Caco-2 (cell line): Measurements from ENCODE around the gene BCL2L11. TPM values are rescaled to one million over a fixed set of nuclear protein-coding genes. Genes with fewer than 3 reads are reported as not detected.

Source experiments
- BruUV-seq: library from RNA; stranded (reverse); fragments of 400-500 nt; replicated peaks from 2 replicates; lab custom pipeline; 2021; lab: Mats Ljungman, UMichigan
- CTCF ChIA-PET: fragments of 300-600 bp; sonication (Branson Sonifier 250); formaldehyde crosslinking; loops from one replicate; lab custom pipeline; 2022; ENCODE audit warnings: antibody characterized with exemption; lab: Charles Lee
- POLR2A ChIA-PET: fragments of 300-600 bp; sonication (Branson Sonifier 250); formaldehyde crosslinking; loops from one replicate; lab custom pipeline; 2022; ENCODE audit warnings: antibody characterized with exemption; lab: Charles Lee
- DNase-seq, 2 experiments: peaks; one replicate each; pipeline versions ENCODE4 v3.0.0 to v3.0.0-alpha.2; 2020 to 2022
- H3K27me3 ChIP-seq: replicated peaks from 2 replicates; pipeline ENCODE4 v1.6.0; 2011; ENCODE audit warnings: low read length; ENCODE audit not compliant: control insufficient read depth, insufficient read depth
- H3K36me3 ChIP-seq: 2 replicates; pipeline ENCODE4 v1.5.1; 2011; ENCODE audit warnings: low read length; ENCODE audit not compliant: control insufficient read depth, insufficient read depth
- H3K4me1 ChIP-seq: fragments of 250-450 bp; sonication (Bioruptor Pico); 2 replicates; pipeline ENCODE4 v1.5.1; 2020; ENCODE audit warnings: mild to moderate bottlenecking
- H3K4me3 ChIP-seq: 2 replicates; pipeline ENCODE4 v1.5.1; 2011; ENCODE audit warnings: low read depth, mild to moderate bottlenecking, control low read depth, low read length
- H3K9me3 ChIP-seq: fragments of 250-450 bp; sonication (Bioruptor Pico); 2 replicates; pipeline ENCODE4 v1.5.1; 2020; ENCODE audit warnings: mild to moderate bottlenecking, moderate library complexity
- H3K27ac Mint-ChIP-seq: one replicate; pipeline ENCODE4 v1.8.0; 2022; ENCODE audit warnings: mixed read lengths; ENCODE audit not compliant: unreplicated experiment
- H3K27me3 Mint-ChIP-seq: one replicate; pipeline ENCODE4 v1.8.0; 2022; ENCODE audit warnings: mixed read lengths; ENCODE audit not compliant: insufficient read depth, unreplicated experiment
- H3K36me3 Mint-ChIP-seq: one replicate; pipeline ENCODE4 v1.8.0; 2022; ENCODE audit warnings: mild to moderate bottlenecking, mixed read lengths; ENCODE audit not compliant: insufficient read depth, unreplicated experiment
- H3K4me1 Mint-ChIP-seq: one replicate; pipeline ENCODE4 v1.8.0; 2022; ENCODE audit warnings: low read depth, mixed read lengths; ENCODE audit not compliant: unreplicated experiment
- H3K4me3 Mint-ChIP-seq: one replicate; pipeline ENCODE4 v1.8.0; 2022; ENCODE audit warnings: mild to moderate bottlenecking, moderate library complexity, mixed read lengths; ENCODE audit not compliant: unreplicated experiment
- H3K9me3 Mint-ChIP-seq: one replicate; pipeline ENCODE4 v1.8.0; 2022; ENCODE audit warnings: mixed read lengths; ENCODE audit not compliant: unreplicated experiment
- intact Hi-C: fragments of 100-400 bp; cut with micrococcal nuclease; formaldehyde crosslinking; loops from one replicate; pipeline ENCODE4 v1.10.0; 2022; ENCODE audit not compliant: unreplicated experiment
- total RNA-seq: library from RNA; stranded (reverse); gene quantifications from 2 replicates; pipeline ENCODE4 v1.2.3, GENCODE V29; 2022
- TF ChIP-seq, protein P1 (sequence below), 2 experiments: fragments of 200-600 bp in 1 of 2; IDR thresholded peaks; 1 replicate in 1 of 2; 2 replicates in 1 of 2; pipeline versions ENCODE4 v1.5.1 to v1.8.0; 2011 to 2022; ENCODE audit warnings: antibody characterized with exemption in 1 of 2, control low read depth in 1 of 2, inconsistent platforms in 1 of 2, low read depth in 1 of 2, low read length in 1 of 2, mild to moderate bottlenecking in 1 of 2, moderate library complexity in 1 of 2; ENCODE audit not compliant: insufficient read depth in 1 of 2, severe bottlenecking in 1 of 2, unreplicated experiment in 1 of 2

BCL2L11 gene
- total RNA-seq, 1 experiment from 2014 or later: 28.9 TPM

DNA sequence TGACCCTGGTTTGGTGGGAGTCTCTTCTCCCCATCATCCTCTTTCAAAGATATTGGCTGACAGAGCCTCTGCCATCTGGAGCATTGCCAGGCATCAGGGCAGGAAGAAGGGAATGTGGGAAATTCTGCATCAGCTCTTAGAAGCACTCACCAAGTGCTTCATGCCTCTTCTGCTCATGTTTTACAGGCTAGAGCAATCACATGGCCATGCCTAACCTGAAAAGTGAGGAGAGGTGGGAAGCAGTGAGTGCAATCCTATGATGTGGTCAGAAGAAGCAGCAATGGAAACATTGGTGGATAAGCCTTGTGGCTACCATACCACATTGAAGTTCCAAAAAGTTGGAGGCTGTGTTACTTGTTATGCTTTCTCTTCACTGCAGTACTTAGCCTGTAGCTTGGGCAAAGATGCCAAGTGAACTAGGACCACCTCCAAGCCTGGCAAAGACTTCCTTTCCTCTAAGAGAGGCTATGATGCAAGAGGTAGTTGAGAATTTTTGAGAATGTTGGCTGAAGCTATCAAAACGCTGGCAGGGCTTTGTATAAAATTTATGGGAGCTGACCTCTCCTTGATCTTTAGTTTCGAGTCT is 64.1 kb downstream of the BCL2L11 start:
- ChIA-PET POLR2A (no interaction called here), CTCF (interaction anchor here (2.0 kb wide), 1 partner anchor 10 kb away, joined by 8 read pairs; no protein-coding TSS in a partner anchor)
- BruUV-seq: no TSS peak
- Mint-ChIP-seq H3K9me3 (peaks cover 10% of the 10 kb centered on the region), H3K27me3 (no peaks in the 10 kb centered on the region), H3K27ac (peak overlapping the region; percentile 9), H3K4me3 (no peak overlapping the region), H3K36me3 (no peaks in the 10 kb centered on the region), H3K4me1 (peaks cover 28% of the 10 kb centered on the region)
- Histone ChIP-seq H3K27me3 (no peaks in the 10 kb centered on the region; the same call in 1 of the 2 replicates), H3K4me3 (no peak overlapping the region), H3K9me3 (no peaks in the 10 kb centered on the region), H3K36me3 (no peaks in the 10 kb centered on the region), H3K4me1 (peaks cover 32% of the 10 kb centered on the region)
- DNase-seq: no peak
- TF ChIP-seq, protein P1, sequence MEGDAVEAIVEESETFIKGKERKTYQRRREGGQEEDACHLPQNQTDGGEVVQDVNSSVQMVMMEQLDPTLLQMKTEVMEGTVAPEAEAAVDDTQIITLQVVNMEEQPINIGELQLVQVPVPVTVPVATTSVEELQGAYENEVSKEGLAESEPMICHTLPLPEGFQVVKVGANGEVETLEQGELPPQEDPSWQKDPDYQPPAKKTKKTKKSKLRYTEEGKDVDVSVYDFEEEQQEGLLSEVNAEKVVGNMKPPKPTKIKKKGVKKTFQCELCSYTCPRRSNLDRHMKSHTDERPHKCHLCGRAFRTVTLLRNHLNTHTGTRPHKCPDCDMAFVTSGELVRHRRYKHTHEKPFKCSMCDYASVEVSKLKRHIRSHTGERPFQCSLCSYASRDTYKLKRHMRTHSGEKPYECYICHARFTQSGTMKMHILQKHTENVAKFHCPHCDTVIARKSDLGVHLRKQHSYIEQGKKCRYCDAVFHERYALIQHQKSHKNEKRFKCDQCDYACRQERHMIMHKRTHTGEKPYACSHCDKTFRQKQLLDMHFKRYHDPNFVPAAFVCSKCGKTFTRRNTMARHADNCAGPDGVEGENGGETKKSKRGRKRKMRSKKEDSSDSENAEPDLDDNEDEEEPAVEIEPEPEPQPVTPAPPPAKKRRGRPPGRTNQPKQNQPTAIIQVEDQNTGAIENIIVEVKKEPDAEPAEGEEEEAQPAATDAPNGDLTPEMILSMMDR (IDR thresholded peaks at IDR 0.05; ENCODE audit: insufficient read depth in 1 of 2, low read depth in 1 of 2, low read length in 1 of 2, severe bottlenecking in 1 of 2, unreplicated experiment in 1 of 2): no peak
- intact Hi-C loops: loop anchor here (2.0 kb wide), 1 partner anchor 24 kb away; no protein-coding TSS in a partner anchor

GRCh38 chr2:111185361-111186022 is 64.8 kb downstream of the BCL2L11 start:
- Histone ChIP-seq H3K9me3 (no peaks in the 10 kb centered on the region), H3K27me3 (no peaks in the 10 kb centered on the region; the same call in 1 of the 2 replicates), H3K4me3 (no peak overlapping the region), H3K4me1 (peaks cover 25% of the 10 kb centered on the region), H3K36me3 (no peaks in the 10 kb centered on the region)
- H3K27ac Mint-ChIP-seq: peak overlapping the region; percentile 9
- H3K4me3 Mint-ChIP-seq: peak overlapping the region; percentile 37
- peaks cover 10% of the 10 kb centered on the region for H3K9me3 Mint-ChIP-seq
- no TSS peak for BruUV-seq
- no peaks in the 10 kb centered on the region for H3K36me3 Mint-ChIP-seq
- TF ChIP-seq, protein P1 (IDR thresholded peaks at IDR 0.05; ENCODE audit: insufficient read depth in 1 of 2, low read depth in 1 of 2, low read length in 1 of 2, severe bottlenecking in 1 of 2, unreplicated experiment in 1 of 2): no peak
- POLR2A ChIA-PET: interaction anchor here (0.6 kb wide), 1 partner anchor 337 kb away, joined by 4 read pairs; no protein-coding TSS in a partner anchor
- peaks cover 27% of the 10 kb centered on the region for H3K4me1 Mint-ChIP-seq
- intact Hi-C loops: loop anchor here (2.0 kb wide), 1 partner anchor 23 kb away; no protein-coding TSS in a partner anchor
- DNase-seq: peak; percentile 73 to 87
- H3K27me3 Mint-ChIP-seq: no peaks in the 10 kb centered on the region
- CTCF ChIA-PET: interaction anchor here (0.6 to 2.0 kb wide), 2 partner anchors 9 to 23 kb away, joined by 4 to 8 read pairs; no protein-coding TSS in a partner anchor

- CTCF ChIA-PET: interaction anchor here (2.0 kb wide), 1 partner anchor 8 kb away, joined by 8 read pairs; no protein-coding TSS in a partner anchor
- Histone ChIP-seq H3K4me3 (no peak overlapping the region), H3K27me3 (no peaks in the 10 kb centered on the region; the same call in 1 of the 2 replicates), H3K36me3 (no peaks in the 10 kb centered on the region), H3K9me3 (no peaks in the 10 kb centered on the region), H3K4me1 (peaks cover 28% of the 10 kb centered on the region)
- Mint-ChIP-seq H3K36me3 (no peaks in the 10 kb centered on the region), H3K9me3 (peaks cover 10% of the 10 kb centered on the region), H3K27me3 (no peaks in the 10 kb centered on the region), H3K4me1 (peaks cover 27% of the 10 kb centered on the region), H3K27ac (peak overlapping the region; percentile 9), H3K4me3 (peak overlapping the region; percentile 37)
- intact Hi-C loops: no loop called here
- POLR2A ChIA-PET: no interaction called here
- no TSS peak for BruUV-seq
- TF ChIP-seq, protein P1 (IDR thresholded peaks at IDR 0.05; ENCODE audit: insufficient read depth in 1 of 2, low read depth in 1 of 2, low read length in 1 of 2, severe bottlenecking in 1 of 2, unreplicated experiment in 1 of 2): no peak
- peak; percentile 52 to 64 for DNase-seq
These were observed 65.5 kb downstream of the BCL2L11 start for GRCh38 chr2:111186121-111186715.
